GM23248 (cell line): ENCODE measurements around the gene OPRM1. TPM values are rescaled to one million over a fixed set of nuclear protein-coding genes. Genes with fewer than 3 reads are reported as not detected.

ENCODE experiments used
- DNase-seq: peaks from one replicate; pipeline ENCODE4 v3.0.0-alpha.2; 2015
- H2AFZ ChIP-seq: fragments of 200-600 bp; sonication (generic); 2 replicates; pipeline ENCODE4 v1.6.1; 2016; ENCODE audit warnings: antibody characterized with exemption
- H3F3A ChIP-seq: fragments of 200-600 bp; sonication (generic); 2 replicates; pipeline ENCODE4 v1.6.1; 2016; ENCODE audit warnings: mild to moderate bottlenecking, antibody characterized with exemption, mixed run types; ENCODE audit not compliant: insufficient read depth
- H3K27ac ChIP-seq: fragments of 200-600 bp; sonication (generic); 2 replicates; pipeline ENCODE4 v1.5.1; 2016; ENCODE audit warnings: mild to moderate bottlenecking
- H3K27me3 ChIP-seq: fragments of 200-600 bp; sonication (generic); replicated peaks from 2 replicates; pipeline ENCODE4 v1.6.1; 2016; ENCODE audit warnings: mild to moderate bottlenecking; ENCODE audit not compliant: insufficient read depth
- H3K36me3 ChIP-seq: fragments of 200-600 bp; sonication (generic); 2 replicates; pipeline ENCODE4 v1.6.1; 2016; ENCODE audit warnings: low read depth, mild to moderate bottlenecking
- H3K4me1 ChIP-seq: fragments of 200-600 bp; sonication (generic); 2 replicates; pipeline ENCODE4 v1.6.1; 2016; ENCODE audit warnings: mild to moderate bottlenecking; ENCODE audit not compliant: insufficient read depth
- H3K4me2 ChIP-seq: fragments of 200-600 bp; sonication (generic); one replicate; pipeline ENCODE4 v1.6.1; 2016; ENCODE audit warnings: mild to moderate bottlenecking; ENCODE audit not compliant: unreplicated experiment
- H3K4me3 ChIP-seq: fragments of 200-600 bp; sonication (generic); 2 replicates; pipeline ENCODE4 v1.5.1; 2016; ENCODE audit warnings: mild to moderate bottlenecking
- H3K79me2 ChIP-seq: fragments of 200-600 bp; sonication (generic); 2 replicates; pipeline ENCODE4 v1.6.1; 2016; ENCODE audit warnings: mild to moderate bottlenecking; ENCODE audit not compliant: insufficient read depth
- H3K9ac ChIP-seq: fragments of 200-600 bp; sonication (generic); 2 replicates; pipeline ENCODE4 v1.6.1; 2016; ENCODE audit warnings: mild to moderate bottlenecking
- H3K9me2 ChIP-seq: fragments of 200-600 bp; sonication (generic); 2 replicates; pipeline ENCODE4 v1.6.1; 2016; ENCODE audit warnings: mixed run types, mild to moderate bottlenecking, moderate library complexity; ENCODE audit not compliant: insufficient read depth
- H3K9me3 ChIP-seq: fragments of 200-600 bp; sonication (generic); one replicate; pipeline ENCODE4 v1.6.1; 2017; ENCODE audit warnings: low read depth
- H4K20me1 ChIP-seq: fragments of 200-600 bp; sonication (generic); 2 replicates; pipeline ENCODE4 v1.6.0; 2016; ENCODE audit not compliant: insufficient read depth
- EZH2 ChIP-seq: fragments of 200-600 bp; sonication (generic); IDR thresholded peaks from 2 replicates; pipeline ENCODE4 v1.6.1; 2018; ENCODE audit warnings: antibody characterized with exemption, mild to moderate bottlenecking; ENCODE audit not compliant: insufficient read depth, poor library complexity, severe bottlenecking
- EZH2phosphoT487 ChIP-seq: fragments of 200-600 bp; sonication (generic); IDR thresholded peaks from 2 replicates; pipeline ENCODE4 v1.6.1; 2018; ENCODE audit warnings: antibody characterized with exemption, moderate library complexity, mild to moderate bottlenecking, low read depth; ENCODE audit not compliant: insufficient read depth
- whole genome bisulfite sequencing, 2 experiments: methylation state at CpG; one replicate each; pipeline ENCODE4 v1.1.6; 2015 to 2017; ENCODE audit warnings: low lambda C conversion rate in 2 of 2, low coverage in 1 of 2; ENCODE audit errors: missing lambda C conversion rate in 2 of 2; 5-methylcytosine and 5-hydroxymethylcytosine counted together
- in situ Hi-C: fragments of 300-500 bp; cut with MboI; formaldehyde crosslinking; loops from 2 replicates; pipeline ENCODE4 v1.15.0; 2020
- polyA plus RNA-seq: library from polyadenylated mRNA; unstranded; fragments of >200 nt; fragmentation: Nextera tagmentation; extraction: Ambion mirVana; gene quantifications from 2 replicates; pipeline ENCODE4 v1.2.1, GENCODE V29; 2016
- total RNA-seq: library from RNA; depleted of rRNA; stranded (reverse); fragments of >200 nt; shearing (Covaris generic); gene quantifications from 2 replicates; pipeline ENCODE4 v1.2.3, GENCODE V29; 2014

The OPRM1 gene
- total and polyA plus RNA-seq, 2 experiments from 2014 or later, result not detected

GRCh38 chr6:154258064-154258757 lies 219.2 kb downstream of the OPRM1 start:
- DNase-seq, result no peak
- 38 to 47% methylated on average over 4 of the region's 4 CpGs for WGBS, 2 experiments

GRCh38 chr6:154261688-154262397 lies 222.8 kb downstream of the OPRM1 start:
- in situ Hi-C loops, result no loop called here
- Histone ChIP-seq H3K27ac (no peak overlapping the region), H3K36me3 (no peaks in the 10 kb centered on the region), H3K4me1 (no peaks in the 10 kb centered on the region), H3K27me3 (no peaks in the 10 kb centered on the region), H4K20me1 (no peaks in the 10 kb centered on the region), H3K79me2 (no peaks in the 10 kb centered on the region), H3K9me3 (no peaks in the 10 kb centered on the region), H3K4me2 (no peak overlapping the region), H3F3A (no peaks in the 10 kb centered on the region), H3K4me3 (no peak overlapping the region), H2AFZ (no peak overlapping the region), H3K9ac (no peak overlapping the region), H3K9me2 (no peaks in the 10 kb centered on the region)
- WGBS, 2 experiments, result 76 to 79% methylated on average over 7 of the region's 7 CpGs
- no peak for TF ChIP-seq EZH2
- TF ChIP-seq EZH2phosphoT487, result no peak
- no peak for DNase-seq

More at GRCh38 chr6:154258064-154258757, 219.2 kb downstream of the OPRM1 start:
- Histone ChIP-seq H2AFZ (no peak overlapping the region), H3K4me1 (no peaks in the 10 kb centered on the region), H3K9me3 (no peaks in the 10 kb centered on the region), H3K27me3 (no peaks in the 10 kb centered on the region), H3K36me3 (no peaks in the 10 kb centered on the region), H3K9me2 (no peaks in the 10 kb centered on the region), H4K20me1 (no peaks in the 10 kb centered on the region), H3K79me2 (no peaks in the 10 kb centered on the region), H3K27ac (no peak overlapping the region), H3K4me3 (no peak overlapping the region), H3K9ac (no peak overlapping the region), H3K4me2 (no peak overlapping the region), H3F3A (no peaks in the 10 kb centered on the region)
- TF ChIP-seq EZH2phosphoT487, result no peak
- in situ Hi-C loops, result no loop called here

GRCh38 chr6:154266560-154267099 lies 227.6 kb downstream of the OPRM1 start:
- no peaks in the 10 kb centered on the region for H3K27me3 ChIP-seq
- no peaks in the 10 kb centered on the region for H3K36me3 ChIP-seq
- H3K9ac ChIP-seq, result no peak overlapping the region
- H3K9me3 ChIP-seq, result no peaks in the 10 kb centered on the region
- TF ChIP-seq EZH2phosphoT487 (no peak), EZH2 (no peak)
- H2AFZ ChIP-seq, result no peak overlapping the region
- in situ Hi-C loops, result no loop called here
- H3K79me2 ChIP-seq, result no peaks in the 10 kb centered on the region
- no peak overlapping the region for H3K4me3 ChIP-seq
- H4K20me1 ChIP-seq, result no peaks in the 10 kb centered on the region
- DNase-seq, result no peak
- no peak overlapping the region for H3K27ac ChIP-seq
- no peak overlapping the region for H3K4me2 ChIP-seq
- no peaks in the 10 kb centered on the region for H3K9me2 ChIP-seq
- H3F3A ChIP-seq, result no peaks in the 10 kb centered on the region
- H3K4me1 ChIP-seq, result no peaks in the 10 kb centered on the region

GRCh38 chr6:154267508-154268106 lies 228.6 kb downstream of the OPRM1 start:
- WGBS, 2 experiments, result 33 to 38% methylated on average over 3 of the region's 3 CpGs

More at GRCh38 chr6:154267508-154268106, 228.6 kb downstream of the OPRM1 start:
- H3K79me2 ChIP-seq, result no peaks in the 10 kb centered on the region
- no peak overlapping the region for H3K9ac ChIP-seq
- H3K4me3 ChIP-seq, result no peak overlapping the region
- no peaks in the 10 kb centered on the region for H3F3A ChIP-seq
- H2AFZ ChIP-seq, result no peak overlapping the region
- H3K27ac ChIP-seq, result no peak overlapping the region
- no peaks in the 10 kb centered on the region for H3K36me3 ChIP-seq
- 0 out of 2 replicates have a peak, but pooled peaks cover 5% of the 10 kb centered on the region for H3K27me3 ChIP-seq
- no peaks in the 10 kb centered on the region for H3K9me3 ChIP-seq
- in situ Hi-C loops, result no loop called here
- H3K4me2 ChIP-seq, result no peak overlapping the region
- no peak for TF ChIP-seq EZH2
- TF ChIP-seq EZH2phosphoT487, result no peak
- H3K4me1 ChIP-seq, result no peaks in the 10 kb centered on the region
- DNase-seq, result no peak
- no peaks in the 10 kb centered on the region for H3K9me2 ChIP-seq
- no peaks in the 10 kb centered on the region for H4K20me1 ChIP-seq
